A204.1 (cell line): ENCODE data around the gene INO80.
A peak's percentile ranks its signal among the peaks of the same experiment; 100 is the strongest.
"Not testable (repeated sequence)": the region's sequence is repeated elsewhere in the genome, so short reads cannot be mapped to it uniquely, and the experiment has no call there.

ENCODE experiments used
- FAIRE-seq: peaks from 2 replicates; lab custom pipeline; 2012; peaks lifted over from hg19 to GRCh38; lab: Jason Lieb, UNC

The INO80 gene

GRCh38 chr15:41116116-41116961 is at the start of gene INO80:
Gene INO80 (minus strand): TSS chr15:41116280. CDS start chr15:41096310, 19,970 bp downstream.
- FAIRE-seq = peak; percentile 93

- FAIRE-seq = no peak
These were observed 45.7 kb upstream of the INO80 start for GRCh38 chr15:41161736-41162135.

GRCh38 chr15:41161336-41161735 is 45.3 kb upstream of the INO80 start:
- no peak for FAIRE-seq

- no peak for FAIRE-seq
These were observed 44.7 kb upstream of the INO80 start for GRCh38 chr15:41160639-41161315.

GRCh38 chr15:41154412-41154811 is 38.3 kb upstream of the INO80 start:
- FAIRE-seq = no peak

GRCh38 chr15:41153733-41154132 is 37.7 kb upstream of the INO80 start:
- no peak for FAIRE-seq

- FAIRE-seq = no peak
These were observed 35.4 kb upstream of the INO80 start for GRCh38 chr15:41151451-41152005.

- FAIRE-seq = no peak
These were observed 34.2 kb upstream of the INO80 start for GRCh38 chr15:41150279-41150678.

GRCh38 chr15:41148065-41148464 is 32.0 kb upstream of the INO80 start:
- no peak for FAIRE-seq

- FAIRE-seq = no peak
These were observed 23.5 kb upstream of the INO80 start for GRCh38 chr15:41139619-41140018.

- not testable (repeated sequence) for FAIRE-seq
These were observed 23.0 kb upstream of the INO80 start for GRCh38 chr15:41139112-41139511.

GRCh38 chr15:41135580-41135979 is 19.5 kb upstream of the INO80 start:
- not testable (repeated sequence) for FAIRE-seq

GRCh38 chr15:41133454-41133853 is 17.4 kb upstream of the INO80 start:
- no peak for FAIRE-seq

- FAIRE-seq = not testable (repeated sequence)
These were observed 16.0 kb upstream of the INO80 start for GRCh38 chr15:41132094-41132493.

GRCh38 chr15:41128174-41128902 is 12.3 kb upstream of the INO80 start:
- no peak for FAIRE-seq

GRCh38 chr15:41125931-41126642 is 10.0 kb upstream of the INO80 start:
- no peak for FAIRE-seq

- FAIRE-seq = no peak
These were observed 9.1 kb upstream of the INO80 start for GRCh38 chr15:41125063-41125669.

GRCh38 chr15:41124058-41124457 is 8.0 kb upstream of the INO80 start:
- FAIRE-seq = no peak

GRCh38 chr15:41122849-41123248 is 6.8 kb upstream of the INO80 start:
- no peak for FAIRE-seq

GRCh38 chr15:41121951-41122350 is 5.9 kb upstream of the INO80 start:
- no peak for FAIRE-seq

- FAIRE-seq = no peak
These were observed 827 bp upstream of the INO80 start for GRCh38 chr15:41116962-41117252.

GRCh38 chr15:41115652-41116115 is 396 bp downstream of the INO80 start:
- FAIRE-seq = no peak
